Liver (tissue), 9 donors: Measurements from ENCODE around the gene PAGE2B. TPM values are rescaled to one million over a fixed set of nuclear protein-coding genes. Genes with fewer than 3 reads are reported as not detected.
"Not testable (repeated sequence)": the region's sequence is repeated elsewhere in the genome, so short reads cannot be mapped to it uniquely, and the experiment has no call there.

Source experiments
- DNase-seq: peaks from one replicate; pipeline ENCODE4 v3.0.0-alpha.2; 2017; ENCODE audit warnings: low spot score
- H3K27ac ChIP-seq, 2 donors: one replicate each; pipeline ENCODE4 v1.7.0; 2013; ENCODE audit warnings: inconsistent platforms in 2 of 2, low read length in 2 of 2, control low read depth in 1 of 2, low read depth in 1 of 2, mild to moderate bottlenecking in 1 of 2
- H3K27me3 ChIP-seq, 4 donors: one replicate each; pipeline versions ENCODE4 v1.6.1 to v1.7.0; 2013; ENCODE audit warnings: low read length in 3 of 4, inconsistent platforms in 1 of 4, mild to moderate bottlenecking in 1 of 4, moderate library complexity in 1 of 4; ENCODE audit not compliant: control insufficient read depth in 4 of 4, insufficient read depth in 4 of 4
- H3K36me3 ChIP-seq, 4 donors: one replicate each; pipeline versions ENCODE4 v1.6.1 to v1.7.0; 2013; ENCODE audit warnings: low read length in 3 of 4, mild to moderate bottlenecking in 3 of 4, low read depth in 1 of 4, moderate library complexity in 1 of 4; ENCODE audit not compliant: control insufficient read depth in 4 of 4, insufficient read depth in 3 of 4
- H3K4me1 ChIP-seq, 4 donors: one replicate each; pipeline versions ENCODE4 v1.6.1 to v1.7.0; 2013; ENCODE audit warnings: low read length in 3 of 4, mild to moderate bottlenecking in 3 of 4, moderate library complexity in 1 of 4; ENCODE audit not compliant: control insufficient read depth in 4 of 4, insufficient read depth in 4 of 4
- H3K4me3 ChIP-seq, 3 donors: one replicate each; pipeline versions ENCODE4 v1.6.1 to v1.7.0; 2013; ENCODE audit warnings: low read length in 3 of 3, control low read depth in 1 of 3, low read depth in 1 of 3, mild to moderate bottlenecking in 1 of 3
- H3K9ac ChIP-seq, 2 donors: one replicate each; pipeline ENCODE4 v1.7.0; 2013; ENCODE audit warnings: low read length in 2 of 2, mild to moderate bottlenecking in 2 of 2, moderate library complexity in 2 of 2, control low read depth in 1 of 2, low read depth in 1 of 2
- H3K9me3 ChIP-seq, 4 donors: one replicate each; pipeline versions ENCODE4 v1.6.1 to v1.7.0; 2013; ENCODE audit warnings: low read length in 3 of 4; ENCODE audit not compliant: control insufficient read depth in 4 of 4
- EGR1 ChIP-seq, 2 donors: IDR thresholded peaks; 2 replicates each; pipeline ENCODE4 v1.6.1; 2016 to 2018; ENCODE audit warnings: antibody characterized with exemption in 2 of 2, low read depth in 2 of 2
- FOXA1 ChIP-seq: IDR thresholded peaks from 2 replicates; pipeline ENCODE4 v1.6.1; 2016; ENCODE audit warnings: antibody characterized with exemption
- FOXA2 ChIP-seq: IDR thresholded peaks from 2 replicates; pipeline ENCODE4 v1.6.1; 2016; ENCODE audit warnings: antibody characterized with exemption
- GABPA ChIP-seq, 2 donors: IDR thresholded peaks in 1 of 2; conservative IDR thresholded peaks in 1 of 2; 2 replicates each; pipeline ENCODE4 v1.6.1; 2016; ENCODE audit warnings: antibody characterized with exemption in 2 of 2, mild to moderate bottlenecking in 1 of 2, moderate library complexity in 1 of 2
- HNF4G ChIP-seq: IDR thresholded peaks from 2 replicates; pipeline ENCODE4 v1.6.1; 2016; ENCODE audit warnings: antibody characterized with exemption
- RAD21 ChIP-seq, 2 donors: IDR thresholded peaks; 2 replicates each; pipeline ENCODE4 v1.6.1; 2016; ENCODE audit warnings: antibody characterized with exemption in 2 of 2, mild to moderate bottlenecking in 2 of 2
- RXRA ChIP-seq, 2 donors: IDR thresholded peaks; 2 replicates each; pipeline ENCODE4 v1.6.1; 2017 to 2018; ENCODE audit warnings: antibody characterized with exemption in 2 of 2, mild to moderate bottlenecking in 1 of 2
- SP1 ChIP-seq: IDR thresholded peaks from 2 replicates; pipeline ENCODE4 v1.6.1; 2018; ENCODE audit warnings: antibody characterized with exemption, mild to moderate bottlenecking
- TAF1 ChIP-seq: conservative IDR thresholded peaks from 2 replicates; pipeline ENCODE4 v1.6.1; 2016; ENCODE audit warnings: antibody characterized with exemption, mild to moderate bottlenecking
- WGBS: extraction: QIAGEN DNeasy Blood & Tissue Kit; methylation state at CpG from one replicate; pipeline ENCODE4 v1.1.7; 2013; 5-methylcytosine and 5-hydroxymethylcytosine counted together
- polyA plus RNA-seq, 2 donors: library from polyadenylated mRNA; stranded (reverse) in 1 of 2; unstranded in 1 of 2; fragments of 200-250 nt in 1 of 2; fragments of >200 nt in 1 of 2; fragmentation: Nextera tagmentation in 1 of 2; extraction: Ambion mirVana in 1 of 2; gene quantifications; one replicate each; pipeline versions ENCODE4 v1.2.1 to v1.2.3, GENCODE V29; 2013 to 2015
- total RNA-seq, 2 donors: library from RNA; depleted of rRNA; stranded (reverse); fragments of >200 nt; gene quantifications; one replicate each; pipeline ENCODE4 v1.2.3, GENCODE V29; 2014
- TF ChIP-seq, protein P1 (sequence below): fragments of 150-350 bp; IDR thresholded peaks from 2 replicates; pipeline ENCODE4 v1.5.1; 2017; ENCODE audit warnings: improper control_type of control experiment, low read depth, low read length; ENCODE audit not compliant: missing input control
- TF ChIP-seq, protein P2 (sequence below): IDR thresholded peaks from 2 replicates; pipeline ENCODE4 v1.6.1; 2016; ENCODE audit warnings: antibody characterized with exemption
- TF ChIP-seq, protein P3 (sequence below): IDR thresholded peaks from 2 replicates; pipeline ENCODE4 v1.6.1; 2016; ENCODE audit warnings: antibody characterized with exemption, mild to moderate bottlenecking
- donor health status: healthy.
- donor health status: healthy.
- donor health status: healthy.
- donor health status: healthy.
- donor health status: healthy.

The PAGE2B gene
- total and polyA plus RNA-seq, 4 donors = 0.28 TPM; not detected in 3

DNA sequence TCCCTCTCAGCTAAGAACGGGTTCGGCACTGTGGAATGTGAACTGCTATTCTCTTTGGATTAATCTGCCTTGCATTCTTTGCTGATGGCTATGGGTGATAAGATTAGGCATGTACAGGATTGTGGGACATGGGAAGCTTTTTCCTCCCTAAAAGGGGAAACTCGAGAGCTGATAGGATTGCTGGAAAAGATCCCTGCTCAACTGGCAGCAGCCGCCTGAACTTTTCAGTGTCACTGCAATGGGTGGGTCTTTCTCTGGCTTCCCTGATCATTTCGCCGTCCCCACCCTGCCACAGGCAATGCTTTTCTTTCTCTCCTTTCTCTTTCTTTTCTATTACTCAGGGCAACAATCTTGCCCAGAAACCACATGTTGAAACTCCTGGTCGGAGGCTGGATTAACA is 34.5 kb downstream of the PAGE2B start:
- Histone ChIP-seq H3K4me1 (no peaks in the 10 kb centered on the region), H3K9me3 (no peaks in the 10 kb centered on the region), H3K27ac (no peak overlapping the region), H3K27me3 (peaks cover 0 to 2% (median 0%) of the 10 kb centered on the region in 4 donors), H3K36me3 (no peaks in the 10 kb centered on the region), H3K4me3 (no peak overlapping the region), H3K9ac (no peak overlapping the region)
- no peak for TF ChIP-seq RXRA (IDR thresholded peaks at IDR 0.05)
- TF ChIP-seq FOXA1 = no peak
- TF ChIP-seq RAD21 (IDR thresholded peaks at IDR 0.05) = no peak
- TF ChIP-seq TAF1 = no peak
- TF ChIP-seq GABPA (IDR thresholded peaks at IDR 0.05 in 1 of 2, conservative IDR thresholded peaks at IDR 0.05 in 1 of 2) = no peak
- TF ChIP-seq, protein P1, sequence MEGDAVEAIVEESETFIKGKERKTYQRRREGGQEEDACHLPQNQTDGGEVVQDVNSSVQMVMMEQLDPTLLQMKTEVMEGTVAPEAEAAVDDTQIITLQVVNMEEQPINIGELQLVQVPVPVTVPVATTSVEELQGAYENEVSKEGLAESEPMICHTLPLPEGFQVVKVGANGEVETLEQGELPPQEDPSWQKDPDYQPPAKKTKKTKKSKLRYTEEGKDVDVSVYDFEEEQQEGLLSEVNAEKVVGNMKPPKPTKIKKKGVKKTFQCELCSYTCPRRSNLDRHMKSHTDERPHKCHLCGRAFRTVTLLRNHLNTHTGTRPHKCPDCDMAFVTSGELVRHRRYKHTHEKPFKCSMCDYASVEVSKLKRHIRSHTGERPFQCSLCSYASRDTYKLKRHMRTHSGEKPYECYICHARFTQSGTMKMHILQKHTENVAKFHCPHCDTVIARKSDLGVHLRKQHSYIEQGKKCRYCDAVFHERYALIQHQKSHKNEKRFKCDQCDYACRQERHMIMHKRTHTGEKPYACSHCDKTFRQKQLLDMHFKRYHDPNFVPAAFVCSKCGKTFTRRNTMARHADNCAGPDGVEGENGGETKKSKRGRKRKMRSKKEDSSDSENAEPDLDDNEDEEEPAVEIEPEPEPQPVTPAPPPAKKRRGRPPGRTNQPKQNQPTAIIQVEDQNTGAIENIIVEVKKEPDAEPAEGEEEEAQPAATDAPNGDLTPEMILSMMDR = no peak
- WGBS = 80% methylated on average over 7 of the region's 7 CpGs
- DNase-seq = no peak

DNA sequence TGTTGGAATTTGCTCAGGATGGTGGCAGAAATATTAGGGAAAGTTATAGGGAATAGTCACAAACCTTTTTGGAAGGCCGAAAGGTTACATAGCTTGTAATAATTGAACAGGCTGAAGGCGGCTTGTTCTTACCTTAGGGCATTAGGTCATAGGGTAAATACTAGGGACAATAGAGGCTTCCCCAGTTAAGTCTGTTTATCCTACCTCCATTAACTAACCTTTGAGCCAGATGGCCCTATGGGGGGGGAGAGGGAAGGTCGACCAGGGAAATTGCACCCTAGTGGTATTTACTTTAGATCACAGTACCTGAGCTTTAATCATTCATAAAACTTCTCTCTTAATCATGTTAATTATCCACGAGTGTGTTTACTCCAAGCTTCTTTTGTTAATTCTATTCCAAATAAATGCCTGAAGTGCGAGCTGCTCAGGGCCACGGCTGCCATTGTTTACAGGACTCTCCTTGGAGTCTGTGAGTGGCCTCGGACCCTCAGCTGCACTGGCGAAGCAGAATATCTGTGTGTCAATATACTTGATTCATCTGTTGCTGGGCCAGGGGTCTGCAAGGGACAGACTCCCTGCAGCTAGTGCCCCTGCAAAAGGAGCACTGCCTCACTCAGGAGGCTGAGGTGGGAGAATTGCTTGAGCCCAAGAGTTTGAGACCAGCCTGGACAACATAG is 36.9 kb downstream of the PAGE2B start:
- no peaks in the 10 kb centered on the region for H3K36me3 ChIP-seq
- no peak overlapping the region for H3K9ac ChIP-seq
- WGBS = 59% methylated on average over 8 of the region's 8 CpGs
- peaks cover 0 to 4% (median 0%) of the 10 kb centered on the region in 4 donors for H3K27me3 ChIP-seq
- H3K27ac ChIP-seq = no peak overlapping the region
- DNase-seq = no peak
- no peaks in the 10 kb centered on the region for H3K9me3 ChIP-seq
- no peak overlapping the region for H3K4me3 ChIP-seq
- TF ChIP-seq FOXA1 (no peak), FOXA2 (no peak), TAF1 (no peak), EGR1 (IDR thresholded peaks at IDR 0.05; ENCODE audit: low read depth in 2 of 2) (no peak)
- TF ChIP-seq, protein P2, sequence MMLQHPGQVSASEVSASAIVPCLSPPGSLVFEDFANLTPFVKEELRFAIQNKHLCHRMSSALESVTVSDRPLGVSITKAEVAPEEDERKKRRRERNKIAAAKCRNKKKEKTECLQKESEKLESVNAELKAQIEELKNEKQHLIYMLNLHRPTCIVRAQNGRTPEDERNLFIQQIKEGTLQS = no peak
- H3K4me1 ChIP-seq = no peaks in the 10 kb centered on the region

DNA sequence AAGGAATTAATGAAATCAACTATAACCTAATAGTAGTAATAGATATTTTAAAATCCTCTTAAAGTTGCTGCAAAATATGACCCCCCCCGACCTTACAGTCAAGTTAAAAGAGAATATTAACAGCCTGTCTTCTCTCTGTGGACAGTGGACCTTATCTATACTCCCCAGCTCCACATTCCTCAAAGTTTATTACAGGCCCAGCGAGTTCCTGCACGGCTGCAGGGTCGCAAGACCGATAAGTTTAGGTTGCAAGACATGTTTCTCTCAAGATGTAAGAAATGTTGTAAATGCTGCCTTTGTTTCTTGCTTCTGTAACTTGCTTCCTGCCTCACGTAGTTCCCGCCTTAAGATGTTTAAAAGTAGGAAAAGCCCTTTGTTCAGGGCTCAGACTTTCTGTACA is 41.8 kb downstream of the PAGE2B start:
- H3K27me3 ChIP-seq, H3K9me3 ChIP-seq, H3K36me3 ChIP-seq, H3K27ac ChIP-seq, H3K4me3 ChIP-seq, H3K4me1 ChIP-seq, DNase-seq, H3K9ac ChIP-seq: not testable (repeated sequence)
- 72% methylated on average over 7 of the region's 7 CpGs for WGBS

DNA sequence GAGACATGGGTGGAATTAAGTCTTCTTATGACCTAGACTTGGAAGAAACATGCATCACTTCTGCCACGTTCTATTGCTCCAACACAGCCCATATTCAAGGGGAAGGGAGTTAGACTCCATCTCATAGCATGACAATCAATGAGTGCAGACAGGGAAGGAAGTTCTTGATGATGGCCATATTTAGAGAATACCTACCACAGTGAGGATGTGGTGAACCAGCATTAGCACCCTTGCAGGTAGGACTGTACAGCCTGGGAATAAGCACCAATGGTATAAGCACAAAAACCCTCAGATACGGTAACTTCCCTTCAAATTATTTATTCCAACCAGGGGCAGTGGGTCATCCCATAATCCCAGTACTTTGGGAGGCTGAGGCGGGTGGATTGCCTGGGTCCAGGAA is 43.7 kb downstream of the PAGE2B start:
- no peak for DNase-seq
- WGBS = 96% methylated on average over 3 of the region's 3 CpGs
- Histone ChIP-seq H3K4me1 (no peaks in the 10 kb centered on the region), H3K9ac (no peak overlapping the region), H3K9me3 (no peaks in the 10 kb centered on the region), H3K27ac (no peak overlapping the region), H3K4me3 (no peak overlapping the region), H3K36me3 (no peaks in the 10 kb centered on the region), H3K27me3 (peaks cover 0 to 4% (median 0%) of the 10 kb centered on the region in 4 donors)
- TF ChIP-seq FOXA1 (no peak), FOXA2 (no peak), RAD21 (IDR thresholded peaks at IDR 0.05) (no peak), RXRA (IDR thresholded peaks at IDR 0.05) (no peak), SP1 (no peak), HNF4G (no peak), GABPA (IDR thresholded peaks at IDR 0.05 in 1 of 2, conservative IDR thresholded peaks at IDR 0.05 in 1 of 2) (no peak)
- TF ChIP-seq, protein P3, sequence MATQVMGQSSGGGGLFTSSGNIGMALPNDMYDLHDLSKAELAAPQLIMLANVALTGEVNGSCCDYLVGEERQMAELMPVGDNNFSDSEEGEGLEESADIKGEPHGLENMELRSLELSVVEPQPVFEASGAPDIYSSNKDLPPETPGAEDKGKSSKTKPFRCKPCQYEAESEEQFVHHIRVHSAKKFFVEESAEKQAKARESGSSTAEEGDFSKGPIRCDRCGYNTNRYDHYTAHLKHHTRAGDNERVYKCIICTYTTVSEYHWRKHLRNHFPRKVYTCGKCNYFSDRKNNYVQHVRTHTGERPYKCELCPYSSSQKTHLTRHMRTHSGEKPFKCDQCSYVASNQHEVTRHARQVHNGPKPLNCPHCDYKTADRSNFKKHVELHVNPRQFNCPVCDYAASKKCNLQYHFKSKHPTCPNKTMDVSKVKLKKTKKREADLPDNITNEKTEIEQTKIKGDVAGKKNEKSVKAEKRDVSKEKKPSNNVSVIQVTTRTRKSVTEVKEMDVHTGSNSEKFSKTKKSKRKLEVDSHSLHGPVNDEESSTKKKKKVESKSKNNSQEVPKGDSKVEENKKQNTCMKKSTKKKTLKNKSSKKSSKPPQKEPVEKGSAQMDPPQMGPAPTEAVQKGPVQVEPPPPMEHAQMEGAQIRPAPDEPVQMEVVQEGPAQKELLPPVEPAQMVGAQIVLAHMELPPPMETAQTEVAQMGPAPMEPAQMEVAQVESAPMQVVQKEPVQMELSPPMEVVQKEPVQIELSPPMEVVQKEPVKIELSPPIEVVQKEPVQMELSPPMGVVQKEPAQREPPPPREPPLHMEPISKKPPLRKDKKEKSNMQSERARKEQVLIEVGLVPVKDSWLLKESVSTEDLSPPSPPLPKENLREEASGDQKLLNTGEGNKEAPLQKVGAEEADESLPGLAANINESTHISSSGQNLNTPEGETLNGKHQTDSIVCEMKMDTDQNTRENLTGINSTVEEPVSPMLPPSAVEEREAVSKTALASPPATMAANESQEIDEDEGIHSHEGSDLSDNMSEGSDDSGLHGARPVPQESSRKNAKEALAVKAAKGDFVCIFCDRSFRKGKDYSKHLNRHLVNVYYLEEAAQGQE = no peak
- TF ChIP-seq, protein P2 = no peak
- TF ChIP-seq, protein P1 = no peak
